NCI-H446 treated with DMSO at 0.1 percent for 48 hours (cell line): ENCODE measurements around the gene ADGRD1.
"Not testable (repeated sequence)": the region's sequence is repeated elsewhere in the genome, so short reads cannot be mapped to it uniquely, and the experiment has no call there.

Experiments used
- DNase-seq: peaks from one replicate; lab custom pipeline; 2025; lab: John Stamatoyannopoulos, UW

Gene ADGRD1

GRCh38 chr12:131057211-131057721, 103.6 kb downstream of the ADGRD1 start:
- DNase-seq: no peak

DNA sequence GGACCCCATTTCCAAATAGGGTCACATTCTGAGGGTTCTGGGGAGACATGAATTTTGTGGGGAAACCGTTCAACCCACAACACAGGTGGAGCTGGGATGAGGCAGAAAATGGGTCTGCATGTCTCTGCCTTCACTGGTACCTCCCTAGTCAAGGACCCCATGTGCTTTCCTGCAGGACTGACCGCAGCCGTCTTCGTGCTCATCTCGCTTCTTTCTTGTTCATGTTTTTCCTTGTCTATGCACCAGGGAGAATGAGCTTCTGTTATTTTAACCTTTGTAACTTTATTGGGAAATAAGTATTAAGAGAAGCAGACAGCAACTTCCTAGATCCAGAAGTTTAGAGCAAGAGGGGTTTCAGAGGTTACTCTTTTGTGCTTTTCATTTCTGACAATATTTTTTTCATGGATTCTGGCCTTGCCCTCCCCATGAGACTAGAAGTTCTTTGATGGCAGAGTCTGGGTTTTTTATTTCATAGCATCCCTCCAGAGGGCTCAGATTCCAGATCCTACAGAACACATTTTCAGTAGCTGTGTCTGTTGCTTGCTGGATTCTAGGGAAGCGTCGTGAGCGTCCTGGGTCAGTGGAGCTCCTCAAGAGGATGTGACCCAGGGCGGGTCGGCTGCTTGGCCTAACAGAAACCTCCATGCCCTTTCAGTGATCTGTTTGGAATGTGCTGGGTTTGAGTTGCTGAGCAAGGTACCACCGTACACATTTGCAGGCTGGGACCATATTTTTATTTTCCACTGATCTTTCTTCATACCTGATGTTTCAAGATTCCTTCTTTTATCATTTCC, 104.2 kb downstream of the ADGRD1 start:
- no peak for DNase-seq

DNA sequence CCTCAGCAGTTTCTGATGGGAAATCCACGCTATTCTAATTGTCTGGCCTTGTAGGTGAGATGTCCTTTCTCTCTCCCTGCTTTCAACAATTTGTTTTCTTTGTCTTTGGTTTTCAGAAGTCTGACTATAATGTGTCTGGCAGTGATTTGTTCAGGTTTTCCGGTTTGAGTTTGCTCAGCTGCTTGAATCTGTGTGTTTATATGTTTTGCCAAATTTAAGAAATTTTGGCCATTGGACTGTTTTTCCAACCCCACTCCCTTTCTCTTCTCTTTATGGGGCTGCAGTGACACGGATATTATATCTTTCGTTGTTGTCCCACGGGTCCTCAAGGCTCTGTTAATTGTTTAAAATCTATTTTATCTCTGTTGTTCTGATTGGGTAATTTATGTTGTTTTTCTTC, 105.0 kb downstream of the ADGRD1 start:
- no peak for DNase-seq

DNA sequence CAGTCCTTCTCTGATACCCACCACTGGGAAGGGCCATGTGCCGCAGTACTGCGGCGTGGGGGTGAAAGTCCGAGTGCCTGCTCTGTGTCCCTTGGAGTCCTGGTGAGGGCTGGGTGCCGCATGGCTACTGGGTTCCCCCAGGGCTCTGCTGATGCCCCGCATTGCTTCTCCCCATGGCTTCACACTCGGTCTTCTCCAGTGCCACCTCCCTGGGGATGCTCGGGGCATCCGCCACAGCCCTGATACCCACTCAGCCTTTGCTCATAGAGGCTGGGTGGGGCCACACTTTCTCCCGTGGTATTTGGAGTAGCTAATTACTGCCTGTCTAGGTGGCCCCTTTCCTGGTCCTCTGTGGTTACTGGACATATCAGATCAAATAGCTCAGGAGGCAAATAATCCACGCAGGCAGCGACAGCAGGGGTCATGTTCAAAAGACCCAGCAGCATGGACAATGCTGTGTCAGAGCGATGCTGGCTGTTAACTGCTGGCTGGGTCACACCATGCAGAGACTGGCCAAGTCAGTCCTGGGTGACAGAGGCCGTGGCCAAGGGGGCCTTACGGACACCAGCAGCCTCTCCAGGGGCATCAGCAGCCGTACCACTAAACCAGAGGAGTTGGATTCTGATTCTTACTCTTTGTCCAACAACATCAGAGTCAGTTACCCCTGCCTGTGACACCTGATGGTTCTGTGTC, 106.5 kb downstream of the ADGRD1 start:
- no peak for DNase-seq

- no peak for DNase-seq
These were observed 107.5 kb downstream of the ADGRD1 start for GRCh38 chr12:131061041-131061806.

GRCh38 chr12:131063413-131063812, 109.7 kb downstream of the ADGRD1 start:
- DNase-seq: no peak

DNA sequence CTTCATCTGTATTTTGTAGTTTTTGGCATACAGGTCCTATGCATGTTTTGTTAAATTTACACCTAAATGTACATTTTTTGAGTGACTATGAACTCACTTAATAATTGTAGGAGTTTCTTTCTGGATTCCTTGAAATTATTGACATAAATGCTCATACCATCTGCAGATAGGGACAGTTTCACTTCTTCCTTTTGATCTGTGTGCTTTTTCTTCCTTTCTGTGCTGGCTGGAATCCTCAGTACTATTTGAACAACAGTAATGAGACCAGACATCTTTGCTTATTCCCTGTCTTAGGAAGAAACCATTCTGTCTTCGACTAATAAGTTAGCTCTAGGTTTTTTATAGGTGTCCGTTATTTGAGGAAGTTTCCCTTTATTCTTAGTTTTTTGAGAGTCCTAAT, 110.3 kb downstream of the ADGRD1 start:
- DNase-seq: no peak

- DNase-seq: no peak
These were observed 111.6 kb downstream of the ADGRD1 start for GRCh38 chr12:131065279-131065678.

DNA sequence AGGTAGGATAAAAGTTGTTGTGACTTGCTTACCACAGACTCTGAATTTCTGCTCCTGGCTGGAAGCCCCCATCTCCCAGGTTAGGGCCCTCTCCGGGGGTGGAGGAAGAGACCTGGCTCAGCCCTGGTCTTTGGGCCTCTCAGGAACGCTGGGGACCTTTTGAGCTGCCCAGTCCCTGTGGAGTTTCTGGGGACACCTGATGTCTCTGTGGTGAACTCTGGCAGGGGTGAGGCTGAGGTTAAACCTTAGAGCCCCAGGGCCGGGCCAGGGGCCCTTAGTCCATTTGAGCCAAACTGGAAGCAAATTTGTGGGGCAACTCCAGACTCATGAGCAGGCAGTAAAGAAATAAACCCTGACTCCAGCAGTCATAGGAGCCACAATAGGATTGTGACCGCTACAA, 112.1 kb downstream of the ADGRD1 start:
- no peak for DNase-seq

DNA sequence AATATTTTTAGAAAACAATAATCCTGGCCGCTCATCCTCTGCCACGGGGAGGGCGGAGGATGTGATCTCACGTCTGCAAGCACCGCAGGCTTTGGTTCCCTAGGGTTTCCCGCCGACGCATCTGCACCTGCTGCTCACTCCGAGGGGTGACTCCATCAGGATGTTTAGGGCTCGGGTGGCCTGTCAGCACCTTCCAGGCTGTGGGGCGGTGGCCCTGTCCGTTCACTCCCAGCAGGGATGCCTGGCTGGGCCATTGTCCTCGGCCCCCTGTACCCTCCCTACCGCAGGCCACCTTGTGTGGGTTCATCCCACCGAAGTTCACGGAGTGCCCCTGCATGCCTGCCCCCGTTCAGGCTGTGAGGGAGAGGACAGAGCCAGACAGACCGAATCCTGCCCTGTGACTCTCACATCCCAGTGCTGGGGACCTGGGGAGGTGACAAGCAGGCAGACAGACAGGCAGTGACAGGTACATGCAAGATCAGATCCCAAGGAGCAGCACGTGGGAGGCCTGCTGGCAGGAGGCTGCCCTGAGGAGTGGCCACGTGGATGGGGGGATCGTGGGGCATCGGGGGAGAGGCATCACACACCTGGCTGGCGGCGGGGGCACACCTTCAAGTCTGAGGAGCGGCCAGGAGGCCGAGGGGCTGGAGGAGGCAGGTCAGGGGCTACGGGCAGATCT, 112.6 kb downstream of the ADGRD1 start:
- DNase-seq: no peak

GRCh38 chr12:131066886-131067490, 113.3 kb downstream of the ADGRD1 start:
- no peak for DNase-seq

- no peak for DNase-seq
These were observed 114.5 kb downstream of the ADGRD1 start for GRCh38 chr12:131067981-131068851.

GRCh38 chr12:131068926-131069720, 115.4 kb downstream of the ADGRD1 start:
- DNase-seq: not testable (repeated sequence)

DNA sequence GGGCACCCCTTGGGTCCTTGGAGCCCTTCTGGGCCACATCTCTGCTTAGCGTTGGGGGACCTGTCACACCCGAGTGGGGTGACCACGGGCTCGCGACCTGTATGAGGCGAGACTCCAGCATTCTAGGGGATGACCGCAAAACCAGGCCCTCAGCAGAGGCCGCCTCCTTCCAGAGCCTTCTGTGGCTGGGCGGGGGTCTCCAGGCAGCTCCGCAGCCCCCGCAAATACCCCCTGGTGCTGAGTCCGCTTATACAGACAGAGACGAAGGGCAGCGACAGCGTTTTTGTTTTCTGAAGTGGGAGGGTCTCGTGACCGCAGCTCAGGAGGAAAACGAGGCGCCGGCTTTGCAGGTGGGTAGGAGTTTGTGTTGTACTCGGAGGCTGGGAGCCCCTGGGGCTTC, 116.4 kb downstream of the ADGRD1 start:
- DNase-seq: not testable (repeated sequence)

GRCh38 chr12:131070668-131071067, 117.0 kb downstream of the ADGRD1 start:
- DNase-seq: not testable (repeated sequence)

GRCh38 chr12:131071234-131071820, 117.6 kb downstream of the ADGRD1 start:
- not testable (repeated sequence) for DNase-seq

DNA sequence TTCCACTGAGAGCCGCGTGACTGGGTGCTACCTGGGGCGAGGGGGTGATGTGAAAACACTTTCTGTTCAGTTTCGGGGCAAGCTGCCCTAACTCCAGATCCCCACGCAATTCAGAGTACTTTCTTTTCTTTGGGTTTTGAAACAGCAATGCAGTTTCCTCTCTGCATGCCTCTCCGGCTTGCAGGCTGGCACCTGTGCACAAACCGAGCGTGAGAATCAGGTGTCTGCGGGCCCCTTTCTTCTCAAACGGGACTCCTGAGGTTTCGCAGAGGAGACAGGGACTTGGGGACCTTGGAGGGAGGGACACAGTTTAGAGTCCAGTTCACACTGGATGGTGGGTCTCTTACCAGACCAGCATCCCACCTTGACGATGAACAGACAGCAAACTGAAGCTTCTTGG, 118.2 kb downstream of the ADGRD1 start:
- DNase-seq: not testable (repeated sequence)

- no peak for DNase-seq
These were observed 118.9 kb downstream of the ADGRD1 start for GRCh38 chr12:131072451-131073230.
